ENCODE results near the gene IKZF4. TPM values are rescaled to one million over a fixed set of nuclear protein-coding genes. Genes with fewer than 3 reads are reported as not detected.

The IKZF4 gene
- total and polyA plus RNA-seq, 2 of the 8 experiments (the other 6 are each of a cell fraction or from before 2014, with no cell fraction given): 8.0 to 13.3 TPM

DNA sequence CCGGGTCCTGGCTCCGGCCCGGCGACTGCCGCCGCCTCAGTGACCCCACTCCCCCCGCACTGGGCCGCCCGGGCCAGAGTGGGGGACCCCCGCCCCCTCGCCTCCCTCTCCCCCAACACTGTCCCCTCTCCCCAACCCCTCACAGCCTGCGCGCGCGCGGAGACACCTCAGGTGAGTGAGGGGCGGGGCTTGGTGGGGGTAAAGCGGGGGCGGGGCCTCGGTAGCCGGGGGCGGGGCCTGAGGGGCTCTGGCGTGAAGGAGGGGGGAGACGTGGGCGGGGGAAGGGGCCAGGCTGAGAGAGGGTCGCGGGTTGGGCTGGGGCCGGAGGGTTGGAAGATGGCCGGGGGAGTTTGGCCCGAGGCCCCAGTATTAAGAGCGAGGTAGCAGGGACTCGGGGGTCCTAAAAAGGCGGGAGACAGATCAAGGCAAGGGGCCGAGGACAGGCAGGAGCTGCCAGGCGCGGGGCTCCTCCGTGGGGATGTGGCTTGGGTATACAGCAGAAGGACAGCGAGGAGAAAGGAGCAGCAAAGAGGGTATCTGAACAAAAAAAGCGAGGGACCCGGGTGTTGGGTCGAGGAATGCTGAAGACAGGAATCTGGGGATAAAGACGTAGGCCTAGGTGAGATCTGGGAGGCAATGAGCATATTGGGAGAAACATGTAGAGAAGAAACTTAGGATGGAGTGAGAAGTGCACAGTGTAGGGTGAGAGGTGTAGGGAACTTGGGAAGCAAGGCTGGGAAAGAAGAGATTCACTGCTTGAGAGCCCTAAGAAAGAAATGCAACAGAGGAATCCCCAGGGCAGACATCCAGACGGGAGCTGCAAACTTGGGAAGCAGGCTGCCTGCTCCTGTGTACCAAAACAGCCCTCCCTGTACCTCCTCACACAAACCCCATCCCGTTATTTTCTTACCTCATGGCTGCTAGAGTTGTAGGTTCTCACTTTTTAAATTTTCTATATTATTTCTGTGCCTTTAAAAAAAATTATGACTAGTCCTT, 13.0 kb upstream of the IKZF4 start:
- Histone ChIP-seq H4K91ac (replicated peaks; ENCODE audit: insufficient read length, low read length) (no peak overlapping the region), H3K4me3 (ENCODE audit: extremely low read depth in 1 of 4, insufficient read depth in 2 of 4, low read depth in 3 of 4, low read length in 4 of 4) (peak overlapping the region; percentile 52 to 90 (median 83)), H3K23ac (ENCODE audit: insufficient read length) (no peak overlapping the region), H3K79me2 (ENCODE audit: control insufficient read depth in 1 of 2, insufficient read depth in 2 of 2, low read length in 2 of 2) (no peaks in the 10 kb centered on the region), H3K79me1 (ENCODE audit: low read depth, low read length) (0 out of 2 replicates have a peak, but pooled peaks cover 2% of the 10 kb centered on the region), H3K27ac (ENCODE audit: low read depth, low read length) (peak overlapping the region; percentile 62), H4K8ac (ENCODE audit: extremely low read depth, insufficient read depth, low read length) (peak overlapping the region; percentile 88), H3K18ac (ENCODE audit: extremely low read depth, low read length) (peak overlapping the region; percentile 93), H3K4me2 (ENCODE audit: insufficient read depth in 1 of 2, low read depth in 2 of 2, low read length in 2 of 2) (peak overlapping the region; percentile 81 to 84), H4K5ac (ENCODE audit: insufficient read length, low read depth, low read length) (peak overlapping the region; percentile 82), H2BK12ac (ENCODE audit: low read depth, low read length) (peak overlapping the region; percentile 92; the same call in 1 of the 2 replicates), H2BK120ac (replicated peaks; ENCODE audit: low read depth, low read length) (no peak overlapping the region), H3K9ac (replicated peaks in 1 of 4; ENCODE audit: extremely low read depth in 1 of 4, low read depth in 3 of 4, low read length in 3 of 4) (peak overlapping the region; percentile 56 to 91 (median 76)), H3K23me2 (ENCODE audit: low read depth, low read length) (peaks cover 9% of the 10 kb centered on the region), H2BK15ac (ENCODE audit: low read length) (peak overlapping the region; percentile 92; the same call in 1 of the 2 replicates), H3K36me3 (ENCODE audit: control insufficient read depth in 2 of 4, insufficient read depth in 4 of 4, low read length in 3 of 4) (peaks cover 0 to 8% (median 2%) of the 10 kb centered on the region in 4 experiments; a peak in 2 of 8 replicates), H3K27me3 (replicated peaks in 1 of 4; ENCODE audit: control insufficient read depth in 3 of 4, extremely low read depth in 1 of 4, insufficient read depth in 3 of 4, low read length in 3 of 4) (no peaks in the 10 kb centered on the region), H2AFZ (ENCODE audit: low read length) (peak overlapping the region; percentile 10), H2BK20ac (ENCODE audit: low read length) (no peak overlapping the region), H3K4ac (replicated peaks; ENCODE audit: insufficient read length, low read depth, low read length) (no peak overlapping the region), H3K9me3 (ENCODE audit: insufficient read depth in 2 of 2, low read depth in 1 of 2, low read length in 1 of 2) (no peaks in the 10 kb centered on the region), H3K14ac (ENCODE audit: insufficient read length) (no peak overlapping the region), H4K20me1 (replicated peaks in 1 of 2; ENCODE audit: control insufficient read depth in 1 of 2, insufficient read depth in 2 of 2, low read length in 2 of 2) (no peaks in the 10 kb centered on the region), H2AK5ac (ENCODE audit: low read depth, low read length) (no peak overlapping the region), H2BK5ac (ENCODE audit: low read depth, low read length) (peak overlapping the region; percentile 92), H3K4me1 (replicated peaks in 1 of 4; ENCODE audit: control insufficient read depth in 3 of 4, insufficient read depth in 4 of 4, low read length in 3 of 4) (peaks cover 0 to 4% (median 2%) of the 10 kb centered on the region in 4 experiments; a peak in 3 of 7 replicates), H3K56ac (replicated peaks; ENCODE audit: insufficient read length, low read depth, low read length) (peak overlapping the region; percentile 88)
- POLR2A ChIA-PET (ENCODE audit: partially characterized antibody): interaction anchor here (0.6 to 6.9 kb wide), 28 partner anchors 10 to 314 kb away, joined by 3 to 82 read pairs (median 4); partner anchors contain the start of genes CD63, ERBB3, IKZF4 and RAB5B
- no peak for FAIRE-seq
- CTCF ChIA-PET (ENCODE audit: partially characterized antibody): interaction anchor here (0.7 to 4.0 kb wide), 6 partner anchors 11 to 269 kb away, joined by 3 to 20 read pairs (median 8); partner anchors contain the start of gene SUOX
- WGBS, 2 experiments (ENCODE audit: extremely low coverage in 1 of 2, insufficient coverage in 1 of 2, insufficient read length in 1 of 2, insufficient replicate concordance in 2 of 2, low coverage in 1 of 2, low lambda C conversion rate in 2 of 2, missing lambda C conversion rate in 1 of 2): 7% methylated on average over 11 of the region's 44 CpGs; no CpG with 5 or more reads in 1 of the 2 experiments
- peak in 1 of 2 experiments; percentile 94 for DNase-seq (ENCODE audit: low read depth in 1 of 2, low spot score in 2 of 2)
- TF ChIP-seq SAP30 (IDR thresholded peaks at IDR 0.05; ENCODE audit: insufficient read depth, insufficient replicate concordance, low read length): no peak
- TF ChIP-seq, protein P1, sequence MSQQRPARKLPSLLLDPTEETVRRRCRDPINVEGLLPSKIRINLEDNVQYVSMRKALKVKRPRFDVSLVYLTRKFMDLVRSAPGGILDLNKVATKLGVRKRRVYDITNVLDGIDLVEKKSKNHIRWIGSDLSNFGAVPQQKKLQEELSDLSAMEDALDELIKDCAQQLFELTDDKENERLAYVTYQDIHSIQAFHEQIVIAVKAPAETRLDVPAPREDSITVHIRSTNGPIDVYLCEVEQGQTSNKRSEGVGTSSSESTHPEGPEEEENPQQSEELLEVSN (IDR thresholded peaks at IDR 0.05): no peak; the same call in 1 of the 2 replicates
- TF ChIP-seq KDM1A (IDR thresholded peaks at IDR 0.05; ENCODE audit: borderline replicate concordance, low read length): no peak
- no peak for TF ChIP-seq CREB1 (IDR thresholded peaks at IDR 0.05)
- TF ChIP-seq POLR2A (IDR thresholded peaks at IDR 0.05; ENCODE audit: control extremely low read depth in 1 of 2, low read depth in 2 of 2, low read length in 2 of 2): peak; percentile 63
- TF ChIP-seq RXRA (IDR thresholded peaks at IDR 0.05; ENCODE audit: insufficient read depth, low read depth, low read length): no peak
- no peak for TF ChIP-seq CBX8 (IDR thresholded peaks at IDR 0.05; ENCODE audit: borderline replicate concordance, low read depth, low read length)

Data from H1 (cell line).